ENCODE measurements around the gene CENPB.

DNA sequence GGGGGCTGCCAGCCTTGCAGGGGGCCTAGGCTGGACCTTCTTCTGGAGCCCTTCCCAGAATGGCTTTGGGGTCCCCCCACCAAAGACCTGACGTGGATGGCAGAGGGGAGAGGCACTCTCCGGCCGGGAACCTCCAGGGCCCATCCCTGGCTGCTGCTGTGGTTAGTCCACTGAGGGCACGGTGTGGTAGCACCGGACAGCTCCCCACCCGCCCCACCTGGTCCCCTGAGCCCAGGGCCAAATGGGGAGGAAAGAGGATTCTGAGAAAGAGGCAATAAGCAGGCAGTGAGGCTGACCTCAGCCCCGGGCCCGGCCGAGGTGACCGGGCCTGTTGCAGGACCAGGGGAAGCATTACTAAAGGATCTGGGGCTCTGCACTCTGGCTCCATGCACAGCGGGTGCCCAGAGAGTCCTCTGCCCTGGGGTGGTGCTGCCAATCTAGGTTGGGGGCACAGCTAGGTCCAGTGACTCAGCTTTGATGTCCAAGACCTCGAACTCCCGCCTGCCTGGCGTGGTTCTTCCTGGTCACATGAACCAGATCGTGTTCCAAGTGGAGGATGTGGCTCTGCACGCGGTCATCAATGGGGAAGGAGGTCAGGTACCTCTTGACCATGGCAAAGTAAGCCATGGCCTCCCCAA, 2.2 kb downstream of the CENPB start:
- TF ChIP-seq, protein P1, sequence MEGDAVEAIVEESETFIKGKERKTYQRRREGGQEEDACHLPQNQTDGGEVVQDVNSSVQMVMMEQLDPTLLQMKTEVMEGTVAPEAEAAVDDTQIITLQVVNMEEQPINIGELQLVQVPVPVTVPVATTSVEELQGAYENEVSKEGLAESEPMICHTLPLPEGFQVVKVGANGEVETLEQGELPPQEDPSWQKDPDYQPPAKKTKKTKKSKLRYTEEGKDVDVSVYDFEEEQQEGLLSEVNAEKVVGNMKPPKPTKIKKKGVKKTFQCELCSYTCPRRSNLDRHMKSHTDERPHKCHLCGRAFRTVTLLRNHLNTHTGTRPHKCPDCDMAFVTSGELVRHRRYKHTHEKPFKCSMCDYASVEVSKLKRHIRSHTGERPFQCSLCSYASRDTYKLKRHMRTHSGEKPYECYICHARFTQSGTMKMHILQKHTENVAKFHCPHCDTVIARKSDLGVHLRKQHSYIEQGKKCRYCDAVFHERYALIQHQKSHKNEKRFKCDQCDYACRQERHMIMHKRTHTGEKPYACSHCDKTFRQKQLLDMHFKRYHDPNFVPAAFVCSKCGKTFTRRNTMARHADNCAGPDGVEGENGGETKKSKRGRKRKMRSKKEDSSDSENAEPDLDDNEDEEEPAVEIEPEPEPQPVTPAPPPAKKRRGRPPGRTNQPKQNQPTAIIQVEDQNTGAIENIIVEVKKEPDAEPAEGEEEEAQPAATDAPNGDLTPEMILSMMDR (IDR thresholded peaks at IDR 0.05), result no peak
- TF ChIP-seq POLR2A (IDR thresholded peaks at IDR 0.05), result no peak

Measured in esophagus squamous epithelium (tissue), 4 donors.